ENCODE data around the gene EIF1AD.

Gene EIF1AD

GRCh38 chr11:65947133-65947532 is 54.8 kb downstream of the EIF1AD start:
- no peaks in the 10 kb centered on the region for H3K79me2 ChIP-seq (ENCODE audit: low read length)
- TF ChIP-seq EZH2phosphoT487 (IDR thresholded peaks at IDR 0.05; ENCODE audit: low read length) (no peak), EZH2 (optimal IDR thresholded peaks at IDR 0.05; ENCODE audit: low read depth, low read length) (no peak), CTCF (IDR thresholded peaks at IDR 0.05; ENCODE audit: low read length) (no peak)
- no peak overlapping the region for H3K4me2 ChIP-seq (ENCODE audit: low read depth, low read length)
- no peaks in the 10 kb centered on the region for H3K27me3 ChIP-seq (replicated peaks; ENCODE audit: insufficient read depth, low read length)
- no peaks in the 10 kb centered on the region for H3K9me3 ChIP-seq (replicated peaks; ENCODE audit: insufficient read depth, low read length)
- H4K20me1 ChIP-seq (ENCODE audit: insufficient read depth, low read length), result no peaks in the 10 kb centered on the region
- H3F3A ChIP-seq (ENCODE audit: insufficient read depth, low read length), result no peaks in the 10 kb centered on the region
- H3K4me3 ChIP-seq (ENCODE audit: low read length), result no peak overlapping the region
- DNase-seq, result no peak
- no peak overlapping the region for H2AFZ ChIP-seq (ENCODE audit: low read length)
- H3K9ac ChIP-seq (ENCODE audit: low read length), result no peak overlapping the region
- H3K27ac ChIP-seq (ENCODE audit: low read length), result no peak overlapping the region
- no peaks in the 10 kb centered on the region for H3K36me3 ChIP-seq (replicated peaks; ENCODE audit: insufficient read depth, low read length)
- H3K4me1 ChIP-seq (ENCODE audit: low read length), result 0 out of 2 replicates have a peak, but pooled peaks cover 4% of the 10 kb centered on the region
- no peaks in the 10 kb centered on the region for H3K9me2 ChIP-seq (replicated peaks; ENCODE audit: insufficient read depth, low read length)

GRCh38 chr11:65946655-65947054 is 55.3 kb downstream of the EIF1AD start:
- H2AFZ ChIP-seq (ENCODE audit: low read length), result no peak overlapping the region
- no peak overlapping the region for H3K4me2 ChIP-seq (ENCODE audit: low read depth, low read length)
- H3K27me3 ChIP-seq (replicated peaks; ENCODE audit: insufficient read depth, low read length), result no peaks in the 10 kb centered on the region
- no peaks in the 10 kb centered on the region for H3K36me3 ChIP-seq (replicated peaks; ENCODE audit: insufficient read depth, low read length)
- H3K4me3 ChIP-seq (ENCODE audit: low read length), result no peak overlapping the region
- TF ChIP-seq CTCF (IDR thresholded peaks at IDR 0.05; ENCODE audit: low read length), result no peak
- no peak for TF ChIP-seq EZH2 (optimal IDR thresholded peaks at IDR 0.05; ENCODE audit: low read depth, low read length)
- no peak for TF ChIP-seq EZH2phosphoT487 (IDR thresholded peaks at IDR 0.05; ENCODE audit: low read length)
- H3K27ac ChIP-seq (ENCODE audit: low read length), result no peak overlapping the region
- H3K79me2 ChIP-seq (ENCODE audit: low read length), result no peaks in the 10 kb centered on the region
- H4K20me1 ChIP-seq (ENCODE audit: insufficient read depth, low read length), result no peaks in the 10 kb centered on the region
- no peaks in the 10 kb centered on the region for H3K9me3 ChIP-seq (replicated peaks; ENCODE audit: insufficient read depth, low read length)
- DNase-seq, result no peak
- H3K4me1 ChIP-seq (ENCODE audit: low read length), result 0 out of 2 replicates have a peak, but pooled peaks cover 4% of the 10 kb centered on the region
- no peaks in the 10 kb centered on the region for H3K9me2 ChIP-seq (replicated peaks; ENCODE audit: insufficient read depth, low read length)
- H3K9ac ChIP-seq (ENCODE audit: low read length), result no peak overlapping the region
- H3F3A ChIP-seq (ENCODE audit: insufficient read depth, low read length), result no peaks in the 10 kb centered on the region
